GM12873 (cell line): ENCODE results near the gene CHMP1A.

ENCODE experiments used
- TF ChIP-seq, protein P1 (sequence below): IDR thresholded peaks from 2 replicates; pipeline ENCODE4 v1.5.1; 2012; ENCODE audit warnings: low read depth, mild to moderate bottlenecking, moderate library complexity, low read length, control low read depth; ENCODE audit not compliant: insufficient read depth; ENCODE audit errors: missing control alignments

Gene CHMP1A

DNA sequence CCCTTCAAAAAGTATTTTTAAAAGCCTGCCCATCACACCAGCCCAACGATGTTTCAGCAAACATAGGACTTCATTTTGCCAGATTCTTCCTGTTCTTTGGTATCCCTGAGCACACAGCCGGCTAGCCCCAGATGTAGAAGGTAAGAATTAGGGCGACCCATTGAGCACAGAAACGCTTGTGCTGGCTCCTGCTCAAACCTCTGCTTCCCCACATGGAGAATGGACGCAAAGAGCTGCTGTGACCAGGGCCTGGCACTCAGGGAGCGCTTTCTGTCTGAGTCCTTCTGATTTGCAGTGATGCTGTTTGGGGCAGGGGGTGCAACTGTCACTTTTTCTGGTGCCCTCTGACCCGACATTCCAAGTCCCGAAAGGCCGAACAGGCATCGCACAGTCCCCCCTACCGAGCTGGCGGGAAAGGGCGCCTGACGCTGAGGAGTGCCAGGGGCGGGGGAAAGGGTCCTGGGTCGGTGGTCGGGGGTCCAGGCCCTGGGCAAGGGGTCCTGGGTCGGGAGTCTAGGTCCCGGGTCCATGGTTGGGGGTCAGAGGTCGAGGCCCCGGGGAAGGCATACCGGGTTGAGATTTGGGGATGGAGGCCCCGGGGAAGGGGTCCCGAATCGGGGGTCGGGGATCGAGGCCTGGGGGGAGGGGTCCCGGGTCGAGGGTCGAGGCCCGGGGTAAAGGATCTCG is 930 bp downstream of the CHMP1A start:
- TF ChIP-seq, protein P1, sequence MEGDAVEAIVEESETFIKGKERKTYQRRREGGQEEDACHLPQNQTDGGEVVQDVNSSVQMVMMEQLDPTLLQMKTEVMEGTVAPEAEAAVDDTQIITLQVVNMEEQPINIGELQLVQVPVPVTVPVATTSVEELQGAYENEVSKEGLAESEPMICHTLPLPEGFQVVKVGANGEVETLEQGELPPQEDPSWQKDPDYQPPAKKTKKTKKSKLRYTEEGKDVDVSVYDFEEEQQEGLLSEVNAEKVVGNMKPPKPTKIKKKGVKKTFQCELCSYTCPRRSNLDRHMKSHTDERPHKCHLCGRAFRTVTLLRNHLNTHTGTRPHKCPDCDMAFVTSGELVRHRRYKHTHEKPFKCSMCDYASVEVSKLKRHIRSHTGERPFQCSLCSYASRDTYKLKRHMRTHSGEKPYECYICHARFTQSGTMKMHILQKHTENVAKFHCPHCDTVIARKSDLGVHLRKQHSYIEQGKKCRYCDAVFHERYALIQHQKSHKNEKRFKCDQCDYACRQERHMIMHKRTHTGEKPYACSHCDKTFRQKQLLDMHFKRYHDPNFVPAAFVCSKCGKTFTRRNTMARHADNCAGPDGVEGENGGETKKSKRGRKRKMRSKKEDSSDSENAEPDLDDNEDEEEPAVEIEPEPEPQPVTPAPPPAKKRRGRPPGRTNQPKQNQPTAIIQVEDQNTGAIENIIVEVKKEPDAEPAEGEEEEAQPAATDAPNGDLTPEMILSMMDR = no peak

DNA sequence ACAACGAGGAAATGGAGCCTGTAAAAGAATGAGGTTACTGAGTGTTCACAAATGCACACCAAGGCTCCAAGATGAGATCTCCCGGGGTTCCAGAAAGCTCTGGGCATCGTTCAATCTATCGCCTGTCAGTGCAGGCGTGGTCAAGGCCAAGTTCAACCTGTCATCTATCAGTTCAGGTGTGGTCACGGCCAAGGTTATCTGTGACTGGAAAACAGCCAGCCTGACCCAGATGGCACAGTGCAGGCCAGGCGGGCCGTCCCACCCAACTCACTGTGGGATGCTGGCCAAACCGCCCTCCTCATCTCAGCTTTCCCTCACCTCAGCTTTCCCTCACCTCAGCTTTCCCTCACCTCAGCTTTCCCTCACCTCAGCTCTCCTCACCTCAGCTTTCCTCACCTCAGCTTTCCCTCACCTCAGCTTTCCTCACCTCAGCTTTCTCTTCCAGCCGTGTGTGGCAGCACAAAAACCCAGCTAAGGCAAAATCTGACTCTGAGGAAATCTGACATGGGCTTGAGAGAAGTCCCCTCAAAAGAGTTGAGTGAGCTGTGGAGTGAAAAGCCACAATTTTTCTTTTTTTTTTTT is 2.4 kb downstream of the CHMP1A start:
- TF ChIP-seq, protein P1 = no peak

- TF ChIP-seq, protein P1 = no peak
These were observed 3.7 kb downstream of the CHMP1A start for GRCh38 chr16:89653656-89654295.

- TF ChIP-seq, protein P1 = no peak
These were observed 5.9 kb downstream of the CHMP1A start for GRCh38 chr16:89651584-89651983.

DNA sequence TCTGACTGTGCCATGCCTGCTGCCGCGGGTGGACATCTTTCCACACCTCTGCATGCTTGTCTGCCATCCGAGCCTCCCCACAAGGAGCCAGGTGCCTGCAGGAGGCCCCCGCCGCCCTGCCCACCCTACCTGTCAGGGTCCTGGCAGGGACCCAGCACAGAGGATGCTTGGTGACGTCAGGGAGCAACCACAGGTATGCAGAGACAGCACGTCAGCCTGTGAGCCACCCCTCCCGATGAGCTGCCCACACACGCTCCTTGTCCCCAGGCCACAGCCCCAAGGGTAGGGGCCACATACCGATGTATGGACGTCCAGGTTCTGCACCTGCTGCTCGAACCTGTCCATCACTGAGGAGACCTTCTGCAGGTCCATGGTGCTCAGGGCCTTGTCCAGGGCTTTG is 10.6 kb downstream of the CHMP1A start:
- TF ChIP-seq, protein P1 = no peak

GRCh38 chr16:89646270-89646669 is 11.2 kb downstream of the CHMP1A start:
- TF ChIP-seq, protein P1 = no peak

DNA sequence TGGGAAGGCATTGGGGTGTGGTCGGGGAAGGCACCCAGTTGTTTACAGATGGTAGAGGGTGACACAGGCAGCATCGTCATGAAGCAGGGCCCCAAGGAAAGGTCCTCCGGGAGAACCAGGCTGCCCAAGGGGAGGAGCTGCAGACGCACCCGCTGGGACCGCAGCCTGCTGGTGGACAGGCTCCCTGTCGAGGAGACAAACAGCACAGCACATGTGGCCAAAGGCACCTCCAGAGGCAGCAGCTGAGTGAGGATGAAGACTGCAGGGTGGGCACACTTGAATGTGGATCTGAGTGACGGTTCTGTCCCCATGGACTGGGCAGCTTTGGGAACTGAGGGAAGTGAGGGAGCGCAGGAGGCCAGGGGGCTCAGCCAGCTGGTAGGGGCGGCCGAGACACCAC is 12.4 kb downstream of the CHMP1A start:
- TF ChIP-seq, protein P1 = no peak
